Fibroblast of lung (primary cell): ENCODE data around the gene TPRG1L.

Experiments
- EZH2 ChIP-seq: IDR thresholded peaks from 2 replicates; pipeline ENCODE4 v1.5.1; 2012; ENCODE audit warnings: low read length, control low read depth, mild to moderate bottlenecking; ENCODE audit errors: missing control alignments
- TF ChIP-seq, protein P1 (sequence below), 2 donors: IDR thresholded peaks in 1 of 2; conservative IDR thresholded peaks in 1 of 2; 1 replicate in 1 of 2; 2 replicates in 1 of 2; pipeline ENCODE4 v1.5.1; 2011 to 2012; ENCODE audit warnings: low read length in 2 of 2, control low read depth in 1 of 2, inconsistent platforms in 1 of 2, low read depth in 1 of 2, mild to moderate bottlenecking in 1 of 2

DNA sequence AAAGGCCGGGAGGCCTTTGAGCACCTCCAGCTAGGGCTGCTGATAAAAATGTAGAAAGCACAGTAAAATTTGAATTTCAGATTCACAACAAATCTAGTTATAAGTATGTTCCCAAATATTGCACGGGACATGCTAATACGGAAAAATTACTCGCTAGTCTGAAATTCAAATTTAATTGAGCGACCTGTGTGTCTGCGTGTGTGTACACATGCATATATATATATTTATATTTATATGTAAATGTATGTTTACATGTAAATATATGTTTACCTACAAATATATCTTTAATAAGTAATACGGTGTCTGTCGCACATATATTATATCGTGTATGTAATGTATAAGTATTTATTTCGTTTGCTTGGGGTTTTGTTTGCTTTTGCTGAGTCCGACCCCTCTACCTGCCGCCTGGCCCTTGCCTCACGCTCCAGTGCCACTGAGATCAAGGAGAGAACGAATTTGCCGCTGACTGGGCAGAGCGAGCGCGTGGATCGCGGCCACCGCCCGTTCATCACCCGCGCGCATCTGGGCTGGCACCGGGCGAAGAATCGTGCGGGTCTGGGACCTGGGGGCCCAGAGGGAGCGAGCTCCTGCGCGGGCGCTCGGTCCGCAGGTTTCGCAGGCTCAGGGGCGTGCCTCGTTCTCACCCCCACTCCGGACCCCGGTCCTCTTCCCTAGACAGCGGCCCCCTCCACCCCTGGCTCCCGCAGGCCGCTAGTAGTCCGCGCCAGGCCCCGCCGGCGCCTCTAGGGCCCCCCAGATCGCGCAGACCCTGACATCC lies 25.6 kb downstream of the TPRG1L start:
- TF ChIP-seq, protein P1, sequence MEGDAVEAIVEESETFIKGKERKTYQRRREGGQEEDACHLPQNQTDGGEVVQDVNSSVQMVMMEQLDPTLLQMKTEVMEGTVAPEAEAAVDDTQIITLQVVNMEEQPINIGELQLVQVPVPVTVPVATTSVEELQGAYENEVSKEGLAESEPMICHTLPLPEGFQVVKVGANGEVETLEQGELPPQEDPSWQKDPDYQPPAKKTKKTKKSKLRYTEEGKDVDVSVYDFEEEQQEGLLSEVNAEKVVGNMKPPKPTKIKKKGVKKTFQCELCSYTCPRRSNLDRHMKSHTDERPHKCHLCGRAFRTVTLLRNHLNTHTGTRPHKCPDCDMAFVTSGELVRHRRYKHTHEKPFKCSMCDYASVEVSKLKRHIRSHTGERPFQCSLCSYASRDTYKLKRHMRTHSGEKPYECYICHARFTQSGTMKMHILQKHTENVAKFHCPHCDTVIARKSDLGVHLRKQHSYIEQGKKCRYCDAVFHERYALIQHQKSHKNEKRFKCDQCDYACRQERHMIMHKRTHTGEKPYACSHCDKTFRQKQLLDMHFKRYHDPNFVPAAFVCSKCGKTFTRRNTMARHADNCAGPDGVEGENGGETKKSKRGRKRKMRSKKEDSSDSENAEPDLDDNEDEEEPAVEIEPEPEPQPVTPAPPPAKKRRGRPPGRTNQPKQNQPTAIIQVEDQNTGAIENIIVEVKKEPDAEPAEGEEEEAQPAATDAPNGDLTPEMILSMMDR (conservative IDR thresholded peaks at IDR 0.05 in 1 of 2, IDR thresholded peaks at IDR 0.05 in 1 of 2; ENCODE audit: low read depth in 1 of 2, low read length in 2 of 2): no peak
- peak; percentile 77 for TF ChIP-seq EZH2
